ENCODE measurements around the gene PRSS2. TPM values are rescaled to one million over a fixed set of nuclear protein-coding genes. Genes with fewer than 3 reads are reported as not detected.
"Not testable (repeated sequence)": the region's sequence is repeated elsewhere in the genome, so short reads cannot be mapped to it uniquely, and the experiment has no call there.

The PRSS2 gene
- total RNA-seq: not detected in 2 replicates

DNA sequence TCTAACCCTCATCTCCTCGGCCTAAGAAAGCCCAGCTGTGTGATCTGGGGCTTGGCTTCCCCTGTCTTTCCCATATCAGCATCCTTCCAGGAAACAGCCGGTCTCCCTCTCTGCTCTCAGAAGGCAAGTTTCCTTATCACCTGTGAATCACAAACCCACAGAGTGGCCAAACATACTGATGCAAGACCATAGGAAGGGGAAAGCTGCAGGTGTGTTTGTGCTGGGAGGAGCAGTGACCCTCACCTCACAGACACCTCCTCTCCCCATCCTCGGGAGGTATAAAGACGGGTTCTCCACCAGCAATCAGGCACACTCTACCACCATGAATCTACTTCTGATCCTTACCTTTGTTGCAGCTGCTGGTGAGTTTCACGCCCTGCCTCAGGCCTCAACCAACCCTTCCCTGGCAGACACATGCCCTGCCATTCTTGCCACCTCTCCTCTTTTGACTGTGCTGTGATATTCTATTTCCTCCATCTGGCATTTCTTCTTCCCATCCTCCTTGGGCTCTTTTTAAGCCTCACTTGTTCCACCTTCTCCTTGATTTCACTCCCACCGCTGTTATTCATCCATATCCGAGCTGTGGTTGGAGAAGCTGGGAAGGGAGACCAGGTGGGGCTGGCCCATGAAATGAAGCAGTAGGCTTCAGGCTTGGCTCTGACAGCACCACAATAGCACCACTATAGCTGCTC, at the start of gene PRSS2:
PRSS2 (plus strand) TSS at position 310 of the 692 bp plus-strand sequence; CDS start at position 323, 13 bp downstream.
- DNase-seq (ENCODE audit: low read depth, low spot score): no peak

DNA sequence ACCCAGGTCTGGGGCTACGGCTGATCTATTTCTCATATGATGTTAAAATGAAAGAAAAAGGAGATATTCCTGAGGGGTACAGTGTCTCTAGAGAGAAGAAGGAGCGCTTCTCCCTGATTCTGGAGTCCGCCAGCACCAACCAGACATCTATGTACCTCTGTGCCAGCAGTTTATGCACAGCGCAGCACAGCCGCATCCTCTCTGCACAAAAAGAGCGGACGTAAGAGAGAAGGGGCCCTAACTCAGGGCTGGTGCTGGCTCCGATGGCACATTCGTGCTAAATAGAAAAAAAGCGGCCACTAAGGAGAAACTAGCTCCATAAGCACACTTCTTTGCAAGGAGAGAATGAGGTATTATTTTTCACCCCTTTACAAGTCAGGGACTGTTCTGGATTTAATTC, 49.8 kb upstream of the PRSS2 start:
- DNase-seq (ENCODE audit: low read depth, low spot score): no peak

DNA sequence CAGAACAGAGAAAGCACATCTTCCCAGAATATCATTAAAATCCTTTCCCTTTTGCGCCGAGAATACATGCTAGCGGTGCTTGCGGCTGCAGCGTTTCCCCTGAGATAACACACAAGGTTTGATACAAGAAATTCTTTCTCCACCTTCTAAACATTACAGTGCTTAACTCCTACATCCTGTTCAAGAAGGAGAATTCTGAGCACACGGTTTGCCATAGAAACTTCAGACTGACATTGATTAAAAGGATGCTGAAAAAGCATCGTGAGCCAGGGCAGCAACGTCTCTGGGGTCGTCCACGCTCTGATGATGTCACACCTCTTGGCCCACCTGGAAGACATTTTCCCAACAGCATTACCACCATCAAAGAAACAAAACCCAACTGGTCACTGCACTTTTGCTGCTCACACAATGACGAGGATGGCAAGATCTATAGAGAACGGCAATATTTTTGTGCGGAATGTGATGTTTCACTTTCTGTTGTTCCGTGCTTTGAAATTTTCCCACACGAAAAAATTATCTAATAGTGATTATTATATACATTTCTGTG, 48.4 kb upstream of the PRSS2 start:
- DNase-seq (ENCODE audit: low read depth, low spot score): no peak

DNA sequence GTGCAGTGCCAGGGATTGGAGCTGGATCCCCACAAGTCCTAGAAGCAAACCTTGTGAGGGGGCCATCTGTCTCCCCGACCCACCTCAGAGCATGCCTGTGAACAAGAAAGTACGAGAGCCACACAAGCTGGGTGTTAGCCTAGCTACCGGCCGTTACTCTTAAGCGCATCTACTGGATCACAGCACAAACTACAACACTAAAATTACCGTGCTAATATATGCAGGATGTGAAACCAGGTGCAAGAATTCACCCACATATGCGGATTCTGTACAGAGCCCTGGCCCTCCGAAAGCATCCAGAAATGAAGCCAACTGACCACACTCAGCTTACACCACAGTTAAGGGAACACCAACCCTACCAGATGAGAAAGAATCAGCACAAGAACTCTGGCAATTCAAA, 37.5 kb upstream of the PRSS2 start:
- no peak for DNase-seq (ENCODE audit: low read depth, low spot score)

DNA sequence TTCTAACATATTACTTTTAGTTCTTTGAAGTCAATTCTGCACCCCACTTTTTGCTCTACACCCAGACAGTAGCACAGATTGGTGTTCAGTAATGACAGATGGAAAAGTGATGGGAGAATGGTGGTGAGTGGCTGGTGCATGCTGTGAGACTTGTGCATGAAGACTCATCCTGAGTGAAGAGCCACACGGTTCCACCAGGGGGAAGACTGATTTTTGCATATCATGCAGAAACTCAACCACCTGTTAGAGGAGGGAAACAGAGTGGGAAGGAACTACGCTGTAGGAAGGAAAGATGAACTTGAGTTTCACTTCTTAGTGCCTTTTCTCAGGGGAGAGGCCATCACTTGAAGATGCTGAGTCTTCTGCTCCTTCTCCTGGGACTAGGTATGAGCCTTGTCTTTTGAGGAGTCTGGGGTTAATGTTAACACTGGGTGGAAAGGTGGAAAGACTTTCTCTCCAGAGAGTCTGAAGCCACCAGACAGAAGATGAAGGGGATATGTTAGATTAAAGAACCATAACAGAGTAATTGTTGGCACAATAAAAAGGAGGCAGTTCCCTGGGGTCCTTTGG, 30.8 kb upstream of the PRSS2 start:
- DNase-seq (ENCODE audit: low read depth, low spot score): no peak

DNA sequence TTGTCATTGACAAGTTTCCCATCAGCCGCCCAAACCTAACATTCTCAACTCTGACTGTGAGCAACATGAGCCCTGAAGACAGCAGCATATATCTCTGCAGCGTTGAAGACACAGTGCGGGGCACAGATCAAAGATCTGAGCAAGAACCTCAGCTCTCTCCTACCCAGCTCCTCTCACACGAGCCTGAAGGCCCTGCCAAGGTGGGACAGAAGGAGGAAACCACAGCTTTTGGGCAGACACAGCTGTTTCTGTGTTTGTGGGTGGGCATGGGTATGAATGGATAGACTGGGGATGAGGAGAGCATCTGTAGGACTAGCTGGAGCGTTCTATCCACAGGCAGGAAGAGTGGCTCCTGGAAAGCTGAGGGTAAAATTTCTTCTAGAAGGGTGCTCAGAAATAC, 30.0 kb upstream of the PRSS2 start:
- no peak for DNase-seq (ENCODE audit: low read depth, low spot score)

DNA sequence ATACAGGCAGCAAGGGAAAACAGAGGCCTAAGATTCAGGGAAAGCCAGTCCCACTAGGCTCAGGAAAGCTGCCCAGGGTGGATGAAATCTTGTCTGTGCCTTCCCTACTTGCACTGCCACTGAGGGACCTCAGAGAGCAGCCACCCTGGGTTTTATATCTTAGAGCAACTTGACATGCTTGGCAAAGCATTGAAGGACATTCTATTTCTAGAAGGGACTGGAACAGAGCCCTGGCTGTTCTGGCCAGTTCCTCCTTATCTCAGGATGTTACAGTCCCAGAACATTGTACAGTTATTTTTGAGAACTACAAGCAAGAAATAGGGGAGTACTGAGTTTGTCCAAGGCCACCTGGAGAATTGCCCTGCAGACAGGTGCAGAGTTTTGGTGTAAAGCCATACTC, 28.8 kb upstream of the PRSS2 start:
- DNase-seq (ENCODE audit: low read depth, low spot score): not testable (repeated sequence)

DNA sequence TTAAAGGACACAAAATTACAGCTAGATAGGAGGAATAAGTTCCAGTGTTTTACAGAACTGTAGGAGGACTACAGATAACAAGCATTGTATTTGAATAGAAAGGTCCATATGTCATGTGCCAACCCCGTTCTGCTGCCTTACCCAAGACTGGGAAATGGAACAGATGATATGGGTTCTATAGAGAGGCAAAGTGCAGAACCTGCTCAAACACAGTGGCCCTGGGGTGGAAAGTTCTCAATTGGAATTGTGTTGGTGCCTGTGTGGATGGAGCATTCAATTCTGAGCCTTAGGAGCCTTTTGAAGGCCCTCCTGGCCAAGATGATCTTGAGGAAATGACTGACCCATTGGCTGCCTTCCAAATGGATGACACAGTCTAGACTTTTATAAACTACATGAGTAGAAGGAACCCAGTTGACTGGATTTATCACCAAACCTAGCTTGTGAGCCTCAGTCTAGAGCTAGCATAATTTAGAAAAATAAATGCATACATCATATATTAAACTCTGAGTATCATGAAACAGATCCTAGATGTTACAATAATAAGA, 25.6 kb upstream of the PRSS2 start:
- DNase-seq (ENCODE audit: low read depth, low spot score): no peak

DNA sequence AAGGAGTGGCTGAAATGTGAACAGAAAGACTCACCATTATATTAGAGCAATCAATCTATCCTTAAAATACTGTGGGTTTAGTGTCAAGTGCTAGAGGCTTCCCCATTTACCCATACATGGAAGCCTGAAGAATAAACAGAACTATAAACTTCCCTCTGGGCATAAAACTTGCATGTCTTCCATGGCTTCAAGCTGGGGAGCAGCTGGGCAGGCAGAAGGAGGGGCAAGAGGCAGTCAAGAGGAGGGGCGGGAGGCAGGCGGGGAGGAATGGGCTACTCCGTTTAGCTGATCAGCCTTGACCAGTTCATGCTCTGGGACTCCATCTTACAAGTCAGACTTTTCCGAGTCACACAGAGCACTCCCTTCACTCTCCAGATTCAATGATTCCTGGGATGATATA, 25.0 kb upstream of the PRSS2 start:
- no peak for DNase-seq (ENCODE audit: low read depth, low spot score)

DNA sequence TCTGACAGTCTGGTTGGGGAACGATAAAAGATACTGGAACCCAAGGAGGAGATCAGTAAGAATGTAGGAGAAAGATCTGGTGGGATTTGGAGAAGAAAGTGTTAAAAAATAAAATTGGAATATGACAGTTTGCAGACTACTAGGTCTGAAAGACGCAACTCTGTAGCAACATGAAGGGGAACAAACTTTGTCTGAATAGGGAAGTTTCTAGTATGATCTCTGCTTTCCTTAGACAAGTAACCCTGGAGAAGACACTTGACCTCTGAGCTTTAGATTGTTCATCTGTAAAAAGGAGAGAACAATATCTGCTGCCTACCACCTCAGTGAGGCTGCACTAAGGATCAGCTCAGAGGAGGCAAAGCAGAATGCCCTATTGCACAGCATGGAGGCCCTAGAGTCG, 24.5 kb upstream of the PRSS2 start:
- DNase-seq (ENCODE audit: low read depth, low spot score): no peak

DNA sequence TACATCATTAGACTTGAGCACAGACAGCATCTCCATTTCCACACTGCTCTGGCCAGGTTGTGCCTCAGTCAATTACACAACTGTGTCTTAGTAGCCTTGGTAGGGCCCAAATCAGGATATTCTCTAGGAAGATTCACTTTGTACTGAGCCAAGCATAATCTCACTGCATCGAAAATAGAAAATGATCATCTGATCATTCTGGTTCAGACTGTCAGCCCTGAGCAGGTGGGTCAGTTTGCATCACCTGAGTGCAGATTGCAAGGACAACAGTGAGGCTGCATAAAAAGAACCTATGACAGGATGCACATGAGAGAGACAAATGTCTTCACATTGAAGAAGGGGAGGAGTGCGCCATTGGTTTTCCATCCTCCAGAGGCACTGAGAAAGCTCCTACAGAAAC, 22.4 kb upstream of the PRSS2 start:
- not testable (repeated sequence) for DNase-seq (ENCODE audit: low read depth, low spot score)

DNA sequence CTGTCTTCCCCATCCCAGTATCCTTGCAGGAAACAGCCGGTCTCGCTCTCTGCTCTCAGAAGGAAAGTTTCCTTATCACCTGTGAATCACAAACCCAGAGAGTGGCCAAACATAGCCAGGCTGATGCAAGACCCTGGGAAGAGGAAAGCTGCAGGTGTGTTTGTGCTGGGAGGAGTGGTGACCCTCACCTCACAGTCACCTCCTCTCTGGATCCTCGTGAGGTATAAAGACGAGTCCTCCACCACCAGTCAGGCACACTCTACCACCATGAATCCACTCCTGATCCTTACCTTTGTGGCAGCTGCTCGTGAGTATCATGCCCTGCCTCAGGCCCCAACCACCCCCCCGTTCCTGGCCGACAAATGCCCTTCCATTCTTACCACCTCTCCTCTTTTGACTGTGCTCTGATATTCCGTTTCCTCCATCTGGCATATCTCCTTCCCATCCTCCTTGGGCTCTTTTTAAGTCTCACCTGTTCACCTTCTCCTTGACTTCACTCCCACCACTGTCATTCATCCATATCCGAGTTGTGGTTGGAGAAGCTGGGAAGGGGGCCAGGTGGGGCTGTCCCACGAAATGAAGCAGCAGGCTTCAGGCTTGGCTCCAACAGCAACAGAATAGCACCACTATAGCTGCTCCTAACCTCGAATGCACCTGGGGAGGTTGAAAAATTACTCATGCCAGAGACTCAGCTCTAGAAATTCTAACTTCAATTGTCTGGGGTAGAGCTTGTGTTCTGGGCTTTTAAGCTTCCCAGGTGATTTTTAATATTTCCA, 21.4 kb upstream of the PRSS2 start, which contains the start of gene PRSS1:
PRSS1 (plus strand) TSS at position 255 of the 776 bp plus-strand sequence; CDS start at position 268, 13 bp downstream.
- DNase-seq (ENCODE audit: low read depth, low spot score): no peak

DNA sequence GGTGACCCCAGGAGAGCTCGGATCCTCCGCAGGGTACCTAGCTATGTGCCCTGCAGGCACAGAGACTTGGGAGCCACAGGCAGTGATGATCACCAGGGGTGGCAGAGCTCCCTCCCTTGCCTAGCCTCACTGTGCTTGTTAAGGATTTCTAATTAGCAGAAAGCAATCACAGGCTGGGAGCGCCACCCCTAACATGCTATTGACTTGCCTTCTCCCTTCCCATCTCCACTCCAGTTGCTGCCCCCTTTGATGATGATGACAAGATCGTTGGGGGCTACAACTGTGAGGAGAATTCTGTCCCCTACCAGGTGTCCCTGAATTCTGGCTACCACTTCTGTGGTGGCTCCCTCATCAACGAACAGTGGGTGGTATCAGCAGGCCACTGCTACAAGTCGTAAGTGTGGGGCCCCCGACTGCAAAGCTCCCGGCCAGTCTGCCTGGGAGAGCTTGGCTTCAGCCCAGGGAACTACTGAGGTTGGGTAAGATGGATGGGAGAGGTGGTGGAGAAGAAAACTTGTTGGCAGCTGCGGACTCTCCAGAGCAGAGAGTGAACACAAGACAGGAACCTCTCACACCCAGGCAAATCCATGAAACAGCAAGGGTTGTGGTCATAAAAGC, 20.3 kb upstream of the PRSS2 start:
- no peak for DNase-seq (ENCODE audit: low read depth, low spot score)

DNA sequence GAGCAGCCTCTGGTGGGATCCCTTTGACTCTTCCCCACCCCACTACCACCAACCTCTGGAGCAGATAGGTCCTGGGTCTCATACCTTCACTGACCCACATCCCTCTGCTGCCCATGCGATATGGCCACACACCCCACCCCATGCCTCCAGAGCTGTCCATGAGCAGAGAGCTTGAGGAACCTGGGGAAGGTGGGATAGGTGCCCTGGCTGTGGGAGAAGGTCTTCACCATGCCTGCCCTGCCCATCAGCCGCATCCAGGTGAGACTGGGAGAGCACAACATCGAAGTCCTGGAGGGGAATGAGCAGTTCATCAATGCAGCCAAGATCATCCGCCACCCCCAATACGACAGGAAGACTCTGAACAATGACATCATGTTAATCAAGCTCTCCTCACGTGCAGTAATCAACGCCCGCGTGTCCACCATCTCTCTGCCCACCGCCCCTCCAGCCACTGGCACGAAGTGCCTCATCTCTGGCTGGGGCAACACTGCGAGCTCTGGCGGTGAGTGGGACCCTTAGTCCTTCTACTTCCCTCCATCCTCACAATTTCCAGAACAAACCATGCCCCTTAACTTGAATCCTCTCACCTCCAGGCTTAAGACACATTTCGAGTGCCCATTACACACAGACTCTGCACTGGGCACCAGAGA, 19.1 kb upstream of the PRSS2 start:
- DNase-seq (ENCODE audit: low read depth, low spot score): not testable (repeated sequence)

DNA sequence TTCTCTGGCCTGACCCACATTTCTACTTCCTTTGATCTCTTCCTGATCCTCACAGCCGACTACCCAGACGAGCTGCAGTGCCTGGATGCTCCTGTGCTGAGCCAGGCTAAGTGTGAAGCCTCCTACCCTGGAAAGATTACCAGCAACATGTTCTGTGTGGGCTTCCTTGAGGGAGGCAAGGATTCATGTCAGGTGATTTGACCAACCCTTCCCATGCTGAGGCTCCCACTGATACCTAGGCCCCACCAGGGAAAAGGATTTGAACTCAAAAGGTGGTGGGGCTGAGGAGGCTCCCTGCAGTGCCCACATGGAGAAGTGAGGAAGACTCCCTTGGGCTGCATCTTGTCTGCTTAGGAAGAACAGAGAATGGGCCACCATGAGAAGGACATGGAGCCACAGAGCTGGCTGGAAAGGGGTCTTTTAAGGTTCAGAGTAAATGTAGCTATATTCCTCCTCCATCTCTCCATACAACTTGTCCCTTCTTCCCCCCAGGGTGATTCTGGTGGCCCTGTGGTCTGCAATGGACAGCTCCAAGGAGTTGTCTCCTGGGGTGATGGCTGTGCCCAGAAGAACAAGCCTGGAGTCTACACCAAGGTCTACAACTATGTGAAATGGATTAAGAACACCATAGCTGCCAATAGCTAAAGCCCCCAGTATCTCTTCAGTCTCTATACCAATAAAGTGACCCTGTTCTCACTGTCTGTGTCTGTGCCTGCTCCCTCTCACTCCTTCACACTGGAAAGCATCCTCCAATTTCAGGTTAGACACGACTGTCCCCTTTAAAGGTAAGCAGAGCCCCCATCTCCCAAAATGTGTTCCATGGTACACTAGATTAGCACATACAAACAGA, 18.2 kb upstream of the PRSS2 start:
- no peak for DNase-seq (ENCODE audit: low read depth, low spot score)

DNA sequence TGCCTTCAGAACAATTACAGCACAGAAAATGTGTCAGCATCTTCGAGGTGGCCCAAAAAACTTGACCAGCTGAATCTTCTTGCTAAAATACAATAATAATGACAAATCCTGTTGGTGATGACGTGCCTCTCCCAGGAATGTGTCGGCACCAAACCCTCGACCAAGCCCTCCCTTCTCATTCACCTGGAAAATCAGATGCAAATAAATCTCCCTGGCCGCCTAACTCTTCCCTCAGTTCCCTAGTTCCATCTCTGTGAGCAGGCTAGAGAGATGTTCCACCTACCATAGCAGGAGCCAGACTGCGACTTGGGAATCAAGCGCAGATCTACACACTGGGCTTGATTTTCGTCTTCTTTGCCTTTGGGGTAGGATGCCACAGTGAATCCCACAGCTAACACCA, 17.4 kb upstream of the PRSS2 start:
- DNase-seq (ENCODE audit: low read depth, low spot score): no peak

DNA sequence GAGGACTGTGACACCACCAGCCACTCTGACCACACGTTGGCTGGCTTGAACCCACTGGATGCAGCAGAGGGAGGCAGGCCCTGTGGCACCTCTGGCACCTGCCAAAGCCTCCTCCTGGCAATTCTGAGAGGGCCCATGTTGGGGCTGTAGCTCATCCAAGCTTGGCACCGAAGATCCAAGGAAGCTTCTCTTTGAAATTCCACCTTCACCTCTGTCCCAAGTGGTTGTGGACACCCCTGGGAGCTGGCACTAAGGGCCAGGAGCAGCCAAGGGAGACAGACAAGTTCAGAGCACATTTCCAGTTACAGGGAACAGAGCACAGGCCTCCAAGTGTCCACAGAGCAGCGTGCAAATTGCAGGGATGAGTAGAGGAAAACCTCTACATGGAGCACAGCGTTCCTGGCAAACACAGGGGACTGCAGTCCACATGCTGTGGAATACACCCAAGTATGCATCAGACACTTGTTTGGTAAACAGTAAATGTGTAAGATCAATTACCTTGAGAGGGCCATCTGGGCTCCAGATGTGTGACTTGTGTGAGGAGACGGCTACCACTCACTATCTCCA, 16.8 kb upstream of the PRSS2 start:
- DNase-seq (ENCODE audit: low read depth, low spot score): not testable (repeated sequence)

DNA sequence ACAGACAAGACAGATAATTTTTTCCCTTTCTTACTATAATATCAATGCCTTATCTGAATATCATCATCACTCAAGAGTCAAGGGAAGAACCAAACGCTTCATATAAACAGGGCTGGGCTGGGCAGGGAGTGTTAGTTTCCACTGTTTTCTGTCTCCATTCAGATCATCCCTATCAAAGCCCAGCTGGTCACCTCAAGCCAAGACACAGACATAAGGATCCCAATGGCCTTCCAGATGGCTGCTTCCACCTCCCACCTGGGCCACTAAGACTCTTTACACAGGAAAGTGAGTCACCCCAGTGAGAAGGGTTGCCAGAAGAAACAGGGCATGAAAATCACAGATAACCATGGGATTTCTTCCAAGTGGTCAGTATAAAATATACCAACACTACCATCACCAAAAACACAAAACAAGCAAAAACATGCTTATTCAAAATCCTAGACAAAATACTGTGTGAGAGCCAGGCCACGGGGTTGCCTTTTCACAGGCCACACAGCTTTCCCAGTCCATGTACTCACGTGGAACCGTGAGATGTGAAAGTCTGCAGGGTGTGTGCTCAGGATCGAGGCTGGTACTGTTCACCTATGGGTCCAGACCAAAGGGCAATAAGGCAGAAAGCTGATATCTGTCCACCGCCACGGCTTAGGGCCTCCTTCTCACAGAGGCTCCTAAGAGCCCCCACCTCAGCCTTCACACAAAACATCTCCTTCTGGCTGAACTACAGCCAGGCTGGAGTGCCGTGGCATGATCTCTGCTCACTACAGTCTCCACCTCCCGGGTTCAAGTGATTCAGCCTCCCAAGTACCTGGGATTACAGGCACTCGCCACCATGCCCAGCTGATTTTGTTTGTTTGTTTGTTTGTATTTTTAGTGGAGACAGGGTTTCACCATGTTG, 15.8 kb upstream of the PRSS2 start:
- no peak for DNase-seq (ENCODE audit: low read depth, low spot score)

DNA sequence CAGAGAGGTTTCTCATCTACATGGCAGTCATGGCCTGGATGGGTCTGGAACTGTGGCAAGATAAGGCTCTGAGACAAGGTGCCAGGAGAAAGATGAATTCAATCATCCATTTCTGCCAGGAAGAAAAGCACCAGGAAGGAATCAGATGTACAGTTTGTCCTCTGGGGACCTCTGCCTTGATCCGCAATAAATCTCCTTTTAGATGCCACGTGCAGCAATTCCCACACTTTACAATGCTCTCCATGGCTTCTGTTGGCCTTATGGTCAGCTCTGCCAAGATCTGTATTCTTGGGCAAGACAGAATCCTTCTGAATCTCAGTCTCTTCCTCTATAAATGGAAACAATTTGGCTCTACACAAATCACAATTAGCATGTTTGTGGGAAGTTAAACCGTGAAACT, 12.5 kb upstream of the PRSS2 start:
- not testable (repeated sequence) for DNase-seq (ENCODE audit: low read depth, low spot score)

Data from pulmonary artery endothelial cell (primary cell).